GM19463 (cell line): Measurements from ENCODE around the gene EID2B.

Experiments used
- ATAC-seq: cut with Tn5 transposase; IDR thresholded peaks from one replicate; pipeline ENCODE4 v1.9.1; 2021; ENCODE audit warnings: mild to moderate bottlenecking, moderate library complexity; ENCODE audit not compliant: unreplicated experiment

The EID2B gene

GRCh38 chr19:39533003-39533512 lies 406 bp upstream of the EID2B start:
- ATAC-seq, result no peak

DNA sequence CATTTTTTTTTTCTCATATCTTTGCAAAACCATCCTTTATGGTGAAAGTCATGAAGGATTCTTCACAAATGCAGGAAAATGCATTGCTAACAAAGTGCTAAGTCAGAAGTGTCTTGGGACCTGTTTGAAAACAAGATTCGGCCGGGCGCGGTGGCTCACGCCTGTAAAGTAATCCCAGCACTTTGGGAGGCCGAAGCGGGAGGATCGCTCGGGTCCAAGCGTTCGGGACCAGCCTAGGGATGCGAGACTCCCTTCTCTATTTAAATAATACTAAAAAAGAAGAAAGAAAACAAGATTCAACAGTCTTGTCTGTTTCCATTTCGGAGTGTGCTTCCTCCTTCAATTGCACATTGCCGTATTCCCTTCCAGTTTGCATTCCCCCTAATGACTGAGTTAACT lies 819 bp downstream of the EID2B start:
- no peak for ATAC-seq

DNA sequence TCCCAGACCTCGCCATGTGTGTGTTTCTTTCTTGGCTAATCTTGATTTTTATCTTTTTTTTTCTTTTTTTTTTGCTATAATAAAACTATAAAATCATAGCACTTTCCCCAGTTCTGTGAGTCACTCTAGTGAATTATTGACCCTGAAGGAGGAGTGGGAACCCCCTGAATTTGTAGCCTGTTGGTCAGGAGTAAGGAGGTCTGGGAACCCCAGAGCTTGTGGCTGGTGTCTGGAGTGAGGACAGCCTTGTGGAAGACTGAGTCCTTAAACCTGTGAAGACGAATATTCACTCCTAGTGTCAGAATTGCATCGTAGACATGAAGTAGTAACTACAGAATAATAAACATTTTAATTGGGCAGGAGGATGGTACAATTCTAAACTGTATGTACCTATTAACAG lies 7.4 kb downstream of the EID2B start:
- ATAC-seq, result no peak

GRCh38 chr19:39524495-39524894 lies 8.2 kb downstream of the EID2B start:
- ATAC-seq, result no peak

- no peak for ATAC-seq
Observed at GRCh38 chr19:39520541-39521484, 11.8 kb downstream of the EID2B start.

GRCh38 chr19:39518975-39519374 lies 13.7 kb downstream of the EID2B start:
- ATAC-seq, result no peak

DNA sequence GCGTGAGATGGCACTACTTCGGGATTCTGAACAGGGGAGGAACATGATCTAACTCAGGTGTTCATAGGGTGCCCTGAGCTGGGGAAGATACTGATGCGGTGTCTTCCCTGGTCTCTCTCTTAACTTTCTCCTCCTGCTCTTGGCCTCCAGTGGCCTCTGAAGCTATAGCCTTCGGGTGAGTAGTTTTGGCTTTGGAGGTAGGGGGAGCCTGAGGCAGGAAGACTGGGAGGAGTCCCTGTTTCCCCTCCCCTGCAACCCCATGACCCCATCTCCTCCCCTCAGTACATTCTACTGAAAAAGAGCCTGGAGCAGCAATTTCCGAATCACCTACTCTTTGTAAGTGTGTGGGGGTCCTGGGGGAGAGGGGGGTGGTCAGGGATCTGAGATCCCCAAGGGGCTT lies 14.2 kb downstream of the EID2B start:
- ATAC-seq, result no peak

DNA sequence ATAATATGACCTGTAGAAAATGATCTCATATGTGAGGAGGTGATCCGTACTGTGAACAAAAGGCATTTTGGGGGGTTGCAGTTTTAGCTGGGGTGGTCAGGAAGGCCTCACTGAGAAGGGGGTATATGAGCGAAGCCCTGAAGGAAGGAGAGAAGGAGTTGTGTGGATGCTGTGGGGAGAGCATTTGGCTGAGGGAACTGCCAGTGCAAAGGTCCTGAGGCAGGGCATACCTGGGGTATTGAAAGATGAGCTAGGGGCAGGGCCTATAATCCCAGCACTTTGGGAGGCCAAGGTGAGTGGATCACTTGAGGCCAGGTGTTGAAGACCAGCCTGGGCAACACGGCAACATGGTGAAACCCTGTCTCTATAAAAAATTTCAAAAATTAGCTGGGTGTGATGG lies 15.2 kb downstream of the EID2B start:
- no peak for ATAC-seq

GRCh38 chr19:39516270-39516669 lies 16.4 kb downstream of the EID2B start:
- no peak for ATAC-seq

DNA sequence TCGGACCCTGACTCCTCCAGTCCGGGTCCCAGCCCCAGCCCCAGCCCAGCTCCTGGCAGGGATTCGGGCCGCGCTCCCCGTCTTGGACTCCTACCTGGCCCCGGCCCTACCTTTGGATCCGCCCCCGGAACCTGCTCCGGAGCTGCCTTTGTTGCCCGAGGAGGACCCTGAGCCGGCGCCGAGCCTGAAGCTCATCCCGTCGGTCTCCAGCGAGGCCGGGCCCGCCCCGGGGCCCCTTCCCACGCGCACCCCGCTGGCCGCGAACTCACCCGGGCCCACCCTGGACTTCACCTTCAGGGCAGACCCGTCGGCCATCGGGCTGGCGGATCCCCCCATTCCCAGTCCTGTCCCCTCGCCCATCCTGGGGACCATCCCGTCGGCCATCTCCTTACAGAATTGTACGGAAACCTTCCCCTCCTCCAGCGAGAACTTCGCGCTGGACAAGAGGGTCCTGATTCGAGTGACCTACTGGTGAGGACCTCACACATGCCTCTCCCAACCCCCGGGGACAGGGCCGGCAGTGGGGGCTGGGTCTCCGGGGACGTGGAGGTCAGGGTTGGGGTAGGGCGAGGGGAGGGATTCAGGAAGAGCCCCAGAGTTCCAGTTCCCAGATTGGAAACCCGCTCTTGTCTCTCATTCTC lies 17.0 kb downstream of the EID2B start:
- no peak for ATAC-seq

- ATAC-seq, result no peak
Observed at GRCh38 chr19:39514840-39515550, 17.7 kb downstream of the EID2B start, which contains the start of gene SELENOV. Gene SELENOV (plus strand): TSS chr19:39515139. CDS start chr19:39515213, 74 bp downstream.

GRCh38 chr19:39512988-39513387 lies 19.7 kb downstream of the EID2B start:
- no peak for ATAC-seq

- ATAC-seq, result no peak
Observed at GRCh38 chr19:39509233-39509632, 23.4 kb downstream of the EID2B start.

DNA sequence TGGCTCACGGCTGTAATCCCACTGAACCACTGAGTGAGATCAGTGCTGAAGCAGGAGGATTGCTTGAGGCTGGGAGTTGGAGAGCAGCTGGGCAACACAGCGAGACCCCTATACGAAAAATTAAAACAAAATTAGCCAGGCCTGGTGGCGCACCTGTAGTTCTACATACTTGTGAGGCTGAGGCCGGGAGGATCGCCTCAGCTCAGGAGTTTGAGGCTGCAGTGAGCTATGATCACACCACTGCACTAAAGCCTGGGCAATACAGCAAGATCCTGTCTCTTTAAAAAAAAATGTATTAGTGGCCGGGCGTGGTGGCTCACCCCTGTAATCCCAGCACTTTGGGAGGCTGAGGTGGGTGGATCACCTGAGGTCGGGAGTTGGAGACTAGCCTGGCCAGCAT lies 24.0 kb downstream of the EID2B start:
- ATAC-seq, result no peak

DNA sequence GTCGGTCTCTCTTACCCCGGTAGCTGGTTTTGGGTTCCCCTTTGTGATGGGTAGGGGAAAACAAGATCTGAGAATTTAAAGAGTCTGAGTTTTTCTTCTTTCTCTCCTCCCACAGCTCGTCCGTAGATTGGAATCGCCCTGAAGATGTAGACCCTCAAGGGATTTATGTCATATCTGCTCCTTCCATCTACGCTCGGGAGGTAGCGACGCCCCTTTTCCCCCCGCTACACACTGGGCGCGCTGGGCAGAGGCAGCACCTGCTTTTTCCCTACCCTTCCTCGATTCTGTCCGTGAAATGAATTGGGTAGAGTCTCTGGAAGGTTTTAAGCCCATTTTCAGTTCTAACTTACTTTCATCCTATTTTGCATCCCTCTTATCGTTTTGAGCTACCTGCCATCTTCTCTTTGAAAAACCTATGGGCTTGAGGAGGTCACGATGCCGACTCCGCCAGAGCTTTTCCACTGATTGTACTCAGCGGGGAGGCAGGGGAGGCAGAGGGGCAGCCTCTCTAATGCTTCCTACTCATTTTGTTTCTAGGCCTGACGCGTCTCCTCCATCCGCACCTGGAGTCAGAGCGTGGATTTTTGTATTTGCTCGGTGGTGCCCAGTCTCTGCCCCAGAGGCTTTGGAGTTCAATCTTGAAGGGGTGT lies 24.8 kb downstream of the EID2B start:
- no peak for ATAC-seq

DNA sequence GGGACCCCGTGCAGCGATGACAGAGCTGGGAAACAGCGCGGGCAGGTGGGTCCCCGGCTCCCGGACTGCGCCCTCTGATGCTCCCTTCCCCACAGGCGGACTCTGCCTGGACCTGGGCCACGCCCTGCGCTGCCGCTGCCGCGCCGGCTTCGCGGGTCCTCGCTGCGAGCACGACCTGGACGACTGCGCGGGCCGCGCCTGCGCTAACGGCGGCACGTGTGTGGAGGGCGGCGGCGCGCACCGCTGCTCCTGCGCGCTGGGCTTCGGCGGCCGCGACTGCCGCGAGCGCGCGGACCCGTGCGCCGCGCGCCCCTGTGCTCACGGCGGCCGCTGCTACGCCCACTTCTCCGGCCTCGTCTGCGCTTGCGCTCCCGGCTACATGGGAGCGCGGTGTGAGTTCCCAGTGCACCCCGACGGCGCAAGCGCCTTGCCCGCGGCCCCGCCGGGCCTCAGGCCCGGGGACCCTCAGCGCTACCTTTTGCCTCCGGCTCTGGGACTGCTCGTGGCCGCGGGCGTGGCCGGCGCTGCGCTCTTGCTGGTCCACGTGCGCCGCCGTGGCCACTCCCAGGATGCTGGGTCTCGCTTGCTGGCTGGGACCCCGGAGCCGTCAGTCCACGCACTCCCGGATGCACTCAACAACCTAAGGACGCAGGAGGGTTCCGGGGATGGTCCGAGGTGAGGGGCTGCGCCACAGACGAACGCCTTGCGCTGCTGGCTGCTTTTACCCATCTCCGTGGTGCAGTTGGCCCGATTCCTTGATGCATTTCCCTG lies 25.5 kb downstream of the EID2B start:
- ATAC-seq, result no peak

DNA sequence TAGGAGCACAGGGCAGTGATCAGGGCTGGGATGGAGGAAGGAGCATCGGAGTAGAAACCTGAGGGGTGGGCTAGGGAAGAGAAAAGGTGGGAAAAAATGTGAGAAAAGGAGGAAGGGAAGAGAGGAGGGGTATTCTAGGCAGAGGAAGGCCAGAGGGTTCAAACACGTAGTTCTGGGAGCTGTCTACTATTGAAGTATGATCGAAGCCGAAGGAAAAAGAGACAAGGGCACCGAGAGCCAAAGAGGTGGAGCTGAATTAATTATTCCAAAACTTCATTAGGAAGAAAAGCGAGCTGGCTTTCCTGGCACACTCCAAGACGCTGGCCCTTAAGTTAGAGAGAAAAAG lies 26.1 kb downstream of the EID2B start:
- no peak for ATAC-seq

DNA sequence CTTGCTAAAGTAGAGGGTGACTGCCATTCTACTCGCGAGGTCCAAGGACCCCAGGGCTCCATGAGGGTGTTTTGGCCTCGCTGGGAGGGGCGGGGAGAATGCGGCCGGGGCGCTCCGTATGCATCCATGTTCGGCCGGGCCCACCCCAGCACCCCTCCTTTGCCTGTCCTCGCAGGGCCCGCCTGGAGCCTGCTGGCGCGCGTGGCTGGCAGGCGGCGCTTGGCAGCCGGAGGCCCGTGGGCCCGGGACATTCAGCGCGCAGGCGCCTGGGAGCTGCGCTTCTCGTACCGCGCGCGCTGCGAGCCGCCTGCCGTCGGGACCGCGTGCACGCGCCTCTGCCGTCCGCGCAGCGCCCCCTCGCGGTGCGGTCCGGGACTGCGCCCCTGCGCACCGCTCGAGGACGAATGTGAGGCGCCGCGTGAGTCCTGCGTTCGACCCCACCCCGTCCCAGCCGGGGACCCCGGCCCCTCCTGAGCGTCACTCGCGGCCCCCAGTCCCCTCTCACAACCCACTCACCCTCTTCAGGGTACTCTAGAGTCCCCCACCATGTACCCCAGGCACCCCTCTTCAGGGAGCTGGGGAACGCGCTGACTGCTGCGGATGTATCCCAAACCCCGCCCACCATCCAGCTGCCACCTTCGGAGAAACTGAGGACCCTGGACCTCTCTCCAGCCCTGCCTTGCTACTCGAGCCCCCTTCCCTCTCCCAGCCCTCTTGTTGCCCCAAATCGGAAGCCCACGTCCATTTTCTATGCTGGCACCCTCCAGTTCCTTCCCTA lies 29.8 kb downstream of the EID2B start:
- ATAC-seq, result peak; percentile 47

GRCh38 chr19:39501340-39501739 lies 31.3 kb downstream of the EID2B start:
- no peak for ATAC-seq
